H1 (cell line): Measurements from ENCODE around the gene PBXIP1. TPM values are rescaled to one million over a fixed set of nuclear protein-coding genes. Genes with fewer than 3 reads are reported as not detected.

Source experiments
- CTCF ChIA-PET: fragments of 300-600 bp; sonication (Branson Sonifier 250); formaldehyde crosslinking; loops from one replicate; lab custom pipeline; 2021; ENCODE audit not compliant: partially characterized antibody; lab: Charles Lee
- POLR2A ChIA-PET: fragments of 300-600 bp; sonication (Branson Sonifier 250); formaldehyde crosslinking; loops from one replicate; lab custom pipeline; 2021; ENCODE audit warnings: inconsistent platforms; ENCODE audit not compliant: partially characterized antibody; lab: Charles Lee
- DNase-seq, 2 experiments: peaks; one replicate each; pipeline versions ENCODE4 v3.0.0 to v3.0.0-alpha.2; 2010 to 2022; ENCODE audit warnings: low spot score in 2 of 2, low read depth in 1 of 2, mixed read lengths in 1 of 2
- FAIRE-seq: peaks from 2 replicates; lab custom pipeline; 2011; peaks lifted over from hg19 to GRCh38; lab: Jason Lieb, UNC
- H2AFZ ChIP-seq: 2 replicates; pipeline ENCODE4 v1.8.1; 2012; ENCODE audit warnings: low read length, inconsistent platforms
- H2AK5ac ChIP-seq: 2 replicates; pipeline ENCODE4 v1.6.1; 2013; ENCODE audit warnings: low read depth, low read length
- H2BK120ac ChIP-seq: replicated peaks from 2 replicates; pipeline ENCODE3; 2013; ENCODE audit warnings: low read depth, low read length, inconsistent platforms
- H2BK12ac ChIP-seq: 2 replicates; pipeline ENCODE4 v1.6.1; 2013; ENCODE audit warnings: low read depth, low read length
- H2BK15ac ChIP-seq: 2 replicates; pipeline ENCODE4 v1.6.1; 2013; ENCODE audit warnings: low read length
- H2BK20ac ChIP-seq: 2 replicates; pipeline ENCODE4 v1.6.1; 2013; ENCODE audit warnings: low read length
- H2BK5ac ChIP-seq: 2 replicates; pipeline ENCODE4 v1.6.1; 2013; ENCODE audit warnings: low read depth, low read length
- H3K14ac ChIP-seq: 2 replicates; pipeline ENCODE4 v1.6.1; 2013; ENCODE audit warnings: inconsistent platforms; ENCODE audit not compliant: insufficient read length
- H3K18ac ChIP-seq: 2 replicates; pipeline ENCODE4 v1.6.1; 2013; ENCODE audit warnings: low read length; ENCODE audit errors: extremely low read depth
- H3K23ac ChIP-seq: 2 replicates; pipeline ENCODE4 v1.6.1; 2013; ENCODE audit warnings: inconsistent platforms; ENCODE audit not compliant: insufficient read length
- H3K23me2 ChIP-seq: 2 replicates; pipeline ENCODE4 v1.6.1; 2013; ENCODE audit warnings: low read depth, low read length
- H3K27ac ChIP-seq: 2 replicates; pipeline ENCODE4 v1.6.1; 2011; ENCODE audit warnings: low read depth, low read length, inconsistent platforms
- H3K27me3 ChIP-seq, 4 experiments: replicated peaks in 1 of 4; 1 replicate in 1 of 4; 2 replicates in 3 of 4; pipeline versions ENCODE4 v1.6.1 to v1.8.1; 2011 to 2013; ENCODE audit warnings: low read length in 3 of 4, mild to moderate bottlenecking in 3 of 4, inconsistent platforms in 2 of 4, mixed read lengths in 2 of 4, moderate library complexity in 1 of 4; ENCODE audit not compliant: control insufficient read depth in 3 of 4, insufficient read depth in 3 of 4; ENCODE audit errors: extremely low read depth in 1 of 4
- H3K36me3 ChIP-seq, 4 experiments: 2 replicates each; pipeline versions ENCODE4 v1.6.1 to v1.8.1; 2011 to 2013; ENCODE audit warnings: mild to moderate bottlenecking in 4 of 4, low read length in 3 of 4, moderate library complexity in 2 of 4, control low read depth in 1 of 4, inconsistent platforms in 1 of 4; ENCODE audit not compliant: insufficient read depth in 4 of 4, control insufficient read depth in 2 of 4
- H3K4ac ChIP-seq: replicated peaks from 2 replicates; pipeline ENCODE3; 2013; ENCODE audit warnings: low read length, low read depth, mixed read lengths, inconsistent platforms; ENCODE audit not compliant: insufficient read length
- H3K4me1 ChIP-seq, 4 experiments: replicated peaks in 1 of 4; 1 replicate in 1 of 4; 2 replicates in 3 of 4; pipeline versions ENCODE4 v1.6.1 to v1.8.1; 2011 to 2013; ENCODE audit warnings: low read length in 3 of 4, inconsistent platforms in 2 of 4, mixed read lengths in 1 of 4; ENCODE audit not compliant: insufficient read depth in 4 of 4, control insufficient read depth in 3 of 4
- H3K4me2 ChIP-seq, 2 experiments: 2 replicates each; pipeline versions ENCODE4 v1.6.1 to v1.8.1; 2011 to 2013; ENCODE audit warnings: low read depth in 2 of 2, low read length in 2 of 2, control low read depth in 1 of 2, inconsistent platforms in 1 of 2, mild to moderate bottlenecking in 1 of 2; ENCODE audit not compliant: insufficient read depth in 1 of 2
- H3K4me3 ChIP-seq, 4 experiments: fragments of 200-600, 300-600 bp in 1 of 4; sonication (generic), shearing (Covaris generic), sonication (Bioruptor Twin) in 1 of 4; 2 replicates each; pipeline versions ENCODE4 v1.5.1 to v1.8.1; 2011 to 2016; ENCODE audit warnings: low read length in 4 of 4, low read depth in 3 of 4, control low read depth in 2 of 4, inconsistent platforms in 2 of 4, mild to moderate bottlenecking in 2 of 4, mixed read lengths in 1 of 4, moderate library complexity in 1 of 4; ENCODE audit not compliant: insufficient read depth in 2 of 4; ENCODE audit errors: extremely low read depth in 1 of 4
- H3K56ac ChIP-seq: replicated peaks from 2 replicates; pipeline ENCODE3; 2013; ENCODE audit warnings: low read depth, mild to moderate bottlenecking, mixed read lengths, low read length, inconsistent platforms; ENCODE audit not compliant: insufficient read length
- H3K79me1 ChIP-seq: 2 replicates; pipeline ENCODE4 v1.6.1; 2013; ENCODE audit warnings: low read depth, low read length, control low read depth
- H3K79me2 ChIP-seq, 2 experiments: 2 replicates each; pipeline versions ENCODE4 v1.6.1 to v1.8.1; 2012 to 2013; ENCODE audit warnings: low read length in 2 of 2, mild to moderate bottlenecking in 2 of 2, inconsistent platforms in 1 of 2; ENCODE audit not compliant: insufficient read depth in 2 of 2, control insufficient read depth in 1 of 2
- H3K9ac ChIP-seq, 4 experiments: replicated peaks in 1 of 4; 1 replicate in 1 of 4; 2 replicates in 3 of 4; pipeline versions ENCODE4 v1.6.1 to v1.8.1; 2011 to 2013; ENCODE audit warnings: low read depth in 3 of 4, low read length in 3 of 4, control low read depth in 2 of 4, mild to moderate bottlenecking in 2 of 4, moderate library complexity in 2 of 4, inconsistent platforms in 1 of 4; ENCODE audit errors: extremely low read depth in 1 of 4
- H3K9me3 ChIP-seq, 2 experiments: 2 replicates each; pipeline versions ENCODE4 v1.6.1 to v1.8.1; 2012 to 2013; ENCODE audit warnings: mild to moderate bottlenecking in 2 of 2, moderate library complexity in 2 of 2, control low read depth in 1 of 2, inconsistent platforms in 1 of 2, low read depth in 1 of 2, low read length in 1 of 2, mixed read lengths in 1 of 2; ENCODE audit not compliant: insufficient read depth in 2 of 2
- H4K20me1 ChIP-seq, 2 experiments: replicated peaks in 1 of 2; 2 replicates each; pipeline versions ENCODE3 to v1.8.1; 2011 to 2013; ENCODE audit warnings: inconsistent platforms in 2 of 2, low read length in 2 of 2, mild to moderate bottlenecking in 1 of 2; ENCODE audit not compliant: insufficient read depth in 2 of 2, control insufficient read depth in 1 of 2
- H4K5ac ChIP-seq: 2 replicates; pipeline ENCODE4 v1.6.1; 2013; ENCODE audit warnings: low read length, low read depth, mixed read lengths, inconsistent platforms; ENCODE audit not compliant: insufficient read length
- H4K8ac ChIP-seq: 2 replicates; pipeline ENCODE4 v1.8.0; 2013; ENCODE audit warnings: mild to moderate bottlenecking, moderate library complexity, low read length, inconsistent platforms; ENCODE audit not compliant: insufficient read depth; ENCODE audit errors: extremely low read depth
- H4K91ac ChIP-seq: replicated peaks from 2 replicates; pipeline ENCODE3; 2013; ENCODE audit warnings: low read length, mixed read lengths, inconsistent platforms; ENCODE audit not compliant: insufficient read length
- POLR2AphosphoS5 ChIP-seq: IDR thresholded peaks from 2 replicates; pipeline ENCODE4 v1.6.1; 2011; ENCODE audit warnings: low read depth, low read length
- RBBP5 ChIP-seq: IDR thresholded peaks from 2 replicates; pipeline ENCODE4 v1.7.1; 2012; ENCODE audit warnings: low read depth, mild to moderate bottlenecking, inconsistent platforms, low read length, moderate library complexity, borderline replicate concordance
- RNF2 ChIP-seq: fragments of 200-900, 300-1000 bp; sonication (generic); IDR thresholded peaks from 2 replicates; pipeline ENCODE4 v1.7.1; 2016; ENCODE audit warnings: borderline replicate concordance, low read depth, mild to moderate bottlenecking, antibody characterized with exemption, low read length; ENCODE audit not compliant: poor library complexity, severe bottlenecking; ENCODE audit errors: missing control alignments
- WGBS, 2 experiments: shearing (Covaris generic) in 1 of 2; methylation state at CpG; one replicate each; pipeline versions ENCODE4 v1.1.6 to v1.1.7; 2013 to 2015; ENCODE audit warnings: low lambda C conversion rate in 2 of 2, mixed read lengths in 2 of 2, inconsistent platforms in 1 of 2, low coverage in 1 of 2, missing lambda C conversion rate in 1 of 2; ENCODE audit not compliant: insufficient replicate concordance in 2 of 2, insufficient coverage in 1 of 2, insufficient read length in 1 of 2; ENCODE audit errors: extremely low coverage in 1 of 2, missing lambda C conversion rate in 1 of 2; 5-methylcytosine and 5-hydroxymethylcytosine counted together
- polyA plus RNA-seq, 7 experiments: library from polyadenylated mRNA; depleted of rRNA in 3 of 7; stranded (reverse) in 5 of 7; unstranded in 2 of 7; fragments of >200 nt in 5 of 7; fragments of 200-250 nt in 2 of 7; gene quantifications; 1 replicate in 5 of 7; 2 replicates in 1 of 7; 4 replicates in 1 of 7; pipeline versions ENCODE4 v1.2.1 to v1.2.3, GENCODE V29; 2011 to 2013; ENCODE audit warnings: missing spikeins in 2 of 7, mixed read lengths in 2 of 7
- total RNA-seq: library from RNA; stranded (reverse); fragmentation: NEBNext Ultra II Directional; extraction: Animal tissue kit (Norgen Biotek cat#: 25700); gene quantifications from 2 replicates; pipeline ENCODE4 v1.2.1, GENCODE V29; 2021

The PBXIP1 gene
- total and polyA plus RNA-seq, 2 of the 8 experiments (the other 6 are each of a cell fraction or from before 2014, with no cell fraction given), result 12.0 to 19.8 TPM

GRCh38 chr1:154962795-154963330 lies 7.0 kb upstream of the PBXIP1 start:
- H4K91ac ChIP-seq, result no peak overlapping the region
- H2AFZ ChIP-seq, result no peak overlapping the region
- H3K4me2 ChIP-seq, result peak overlapping the region in 1 of 2 experiments; percentile 81; a peak in 3 of 4 replicates
- H2BK15ac ChIP-seq, result no peak overlapping the region
- peaks cover 22 to 50% (median 45%) of the 10 kb centered on the region in 4 experiments for H3K36me3 ChIP-seq
- H3K79me1 ChIP-seq, result peaks cover 4% of the 10 kb centered on the region
- H3K4me3 ChIP-seq, result peak overlapping the region in 2 of 4 experiments; percentile 50 to 84; a peak in 2 of 8 replicates
- FAIRE-seq, result no peak
- H3K9ac ChIP-seq, result no peak overlapping the region
- peaks cover 0 to 6% of the 10 kb centered on the region in 2 experiments for H4K20me1 ChIP-seq
- H3K4ac ChIP-seq, result no peak overlapping the region
- no peak overlapping the region for H3K18ac ChIP-seq
- no peak overlapping the region for H3K14ac ChIP-seq
- no peak overlapping the region for H4K8ac ChIP-seq
- POLR2A ChIA-PET, result interaction anchor here (1.0 to 42.8 kb wide), 5 partner anchors 4 to 52 kb away, joined by 3 to 662 read pairs (median 4); partner anchors contain the start of genes CKS1B, FLAD1, LENEP and PBXIP1
- CTCF ChIA-PET, result interaction anchor here (1.0 to 8.2 kb wide), 6 partner anchors 21 to 97 kb away, joined by 3 to 113 read pairs (median 4); partner anchors contain the start of genes FLAD1 and LENEP
- peaks cover 0 to 24% of the 10 kb centered on the region in 2 experiments; a peak in 3 of 4 replicates for H3K79me2 ChIP-seq
- H3K23ac ChIP-seq, result no peak overlapping the region
- peaks cover 0 to 4% (median 3%) of the 10 kb centered on the region in 4 experiments; a peak in 6 of 7 replicates for H3K4me1 ChIP-seq
- H3K23me2 ChIP-seq, result no peaks in the 10 kb centered on the region
- H2BK20ac ChIP-seq, result no peak overlapping the region
- no peak overlapping the region for H3K27ac ChIP-seq
- DNase-seq, result no peak
- H2BK120ac ChIP-seq, result no peak overlapping the region
- no peaks in the 10 kb centered on the region for H3K27me3 ChIP-seq
- WGBS, 2 experiments, result 70% methylated on average over 6 of the region's 6 CpGs; no CpG with 5 or more reads in 1 of the 2 experiments
- H4K5ac ChIP-seq, result no peak overlapping the region
- H2BK12ac ChIP-seq, result no peak overlapping the region
- TF ChIP-seq RBBP5 (no peak), POLR2AphosphoS5 (0 out of 2 replicates have a peak, but pooled peaks have one; percentile 31), RNF2 (no peak)
- TF ChIP-seq, all 59 proteins: peak for 1
- no peak overlapping the region for H2BK5ac ChIP-seq
- no peaks in the 10 kb centered on the region for H3K9me3 ChIP-seq
- no peak overlapping the region for H2AK5ac ChIP-seq
- H3K56ac ChIP-seq, result no peak overlapping the region
